GM12874 (cell line): ENCODE results near the gene OR1A1.

Source experiments
- CTCF ChIP-seq: IDR thresholded peaks from 2 replicates; pipeline ENCODE4 v1.5.1; 2011; ENCODE audit warnings: low read depth, mild to moderate bottlenecking, control low read depth, low read length, moderate library complexity; ENCODE audit not compliant: insufficient read depth

Gene OR1A1

GRCh38 chr17:3222505-3222904, 15.0 kb downstream of the OR1A1 start:
- no peak for TF ChIP-seq CTCF

- no peak for TF ChIP-seq CTCF
These were observed 49.1 kb downstream of the OR1A1 start for GRCh38 chr17:3256575-3256974.

- TF ChIP-seq CTCF = no peak
These were observed 52.7 kb downstream of the OR1A1 start for GRCh38 chr17:3260163-3260562.

DNA sequence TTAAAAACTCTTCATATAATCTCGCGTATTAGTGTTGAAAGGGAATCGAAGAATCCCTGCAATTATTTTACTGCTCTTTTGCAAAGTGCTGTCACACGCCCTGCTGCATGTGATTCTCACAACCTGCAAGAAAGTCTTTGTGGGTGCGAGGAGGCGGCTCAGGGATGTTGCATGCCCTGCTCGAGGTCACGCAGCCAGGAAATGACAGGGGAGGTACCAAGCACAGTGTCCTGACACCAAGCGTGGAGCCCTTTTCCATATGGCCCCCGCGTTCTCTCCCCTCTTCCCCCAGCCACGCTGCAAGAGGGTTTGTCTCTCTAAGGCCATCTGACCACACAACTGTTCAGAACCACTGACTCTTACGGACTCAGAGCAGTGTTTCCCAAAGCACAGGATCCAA, 53.1 kb downstream of the OR1A1 start:
- no peak for TF ChIP-seq CTCF
